ENCODE results near the gene ALX1.

- TF ChIP-seq POLR2A (conservative IDR thresholded peaks at IDR 0.05): no peak
- TF ChIP-seq COPS2 (conservative IDR thresholded peaks at IDR 0.05): no peak
- no peak for TF ChIP-seq HINFP (tag; conservative IDR thresholded peaks at IDR 0.05; ENCODE audit: low read depth)
- no peak for TF ChIP-seq SP2 (IDR thresholded peaks at IDR 0.05; ENCODE audit: extremely low read depth, low read depth, low read length, poor library complexity, severe bottlenecking)
- TF ChIP-seq ELK3 (CRISPR knock-in tag; IDR thresholded peaks at IDR 0.05): no peak
- TF ChIP-seq NBN (IDR thresholded peaks at IDR 0.05; ENCODE audit: low read depth): no peak
- TF ChIP-seq HMBOX1 (IDR thresholded peaks at IDR 0.05): no peak
- TF ChIP-seq CBX8 (IDR thresholded peaks at IDR 0.05; ENCODE audit: borderline replicate concordance, extremely low read depth, low read depth, low read length, poor library complexity, severe bottlenecking): no peak
- TF ChIP-seq GABPA (tag; conservative IDR thresholded peaks at IDR 0.05; ENCODE audit: low read depth): no peak
- TF ChIP-seq RBBP5 (IDR thresholded peaks at IDR 0.05; ENCODE audit: borderline replicate concordance, insufficient read depth, low read length, poor library complexity, severe bottlenecking): no peak
- no peak for TF ChIP-seq MXI1 (IDR thresholded peaks at IDR 0.05; ENCODE audit: low read depth, low read length)
These were observed 1.8 kb downstream of the ALX1 start for GRCh38 chr12:85281636-85282312.
